GM12878 (cell line): ENCODE results near the gene TMEM175.

Experiments used
- BMI1 ChIP-seq: fragments of 450-650 bp; IDR thresholded peaks from 2 replicates; pipeline ENCODE4 v1.6.1; 2016; ENCODE audit warnings: mild to moderate bottlenecking, moderate library complexity, borderline replicate concordance
- CHD4 ChIP-seq: fragments of 200-600 bp; sonication (generic); IDR thresholded peaks from 2 replicates; pipeline ENCODE4 v1.6.1; 2016; ENCODE audit warnings: mild to moderate bottlenecking
- EGR1 ChIP-seq, 2 experiments: IDR thresholded peaks; 1 replicate in 1 of 2; 2 replicates in 1 of 2; pipeline ENCODE4 v1.6.1; 2011 to 2012; ENCODE audit warnings: low read depth in 2 of 2, low read length in 2 of 2, borderline replicate concordance in 1 of 2, mild to moderate bottlenecking in 1 of 2, moderate library complexity in 1 of 2
- NR2C1 ChIP-seq: fragments of 450-650 bp; IDR thresholded peaks from 2 replicates; pipeline ENCODE4 v1.6.1; 2017; ENCODE audit warnings: antibody characterized with exemption, mild to moderate bottlenecking, moderate library complexity
- POLR2AphosphoS2 ChIP-seq: IDR thresholded peaks from 2 replicates; pipeline ENCODE4 v1.6.1; 2011; ENCODE audit warnings: low read depth, mild to moderate bottlenecking, low read length, improper control_type of control experiment, moderate library complexity
- POLR2AphosphoS5 ChIP-seq: IDR thresholded peaks from 2 replicates; pipeline ENCODE4 v1.6.1; 2011; ENCODE audit warnings: mild to moderate bottlenecking, low read length, inconsistent platforms
- SIN3A ChIP-seq: IDR thresholded peaks from 2 replicates; pipeline ENCODE4 v1.6.1; 2012; ENCODE audit warnings: low read depth, low read length, improper control_type of control experiment
- YY1 ChIP-seq: IDR thresholded peaks from 2 replicates; pipeline ENCODE4 v1.6.1; 2011; ENCODE audit warnings: low read depth, mild to moderate bottlenecking, low read length
- ZZZ3 ChIP-seq: IDR thresholded peaks from 2 replicates; pipeline ENCODE4 v1.6.1; 2011; ENCODE audit warnings: low read depth; ENCODE audit not compliant: control insufficient read depth, insufficient read length
- TF ChIP-seq, protein P1 (sequence below), 3 experiments: IDR thresholded peaks in 2 of 3; conservative IDR thresholded peaks in 1 of 3; 2 replicates each; pipeline ENCODE4 v1.5.1; 2011; ENCODE audit warnings: low read depth in 3 of 3, low read length in 3 of 3, mild to moderate bottlenecking in 3 of 3, control low read depth in 2 of 3, moderate library complexity in 2 of 3, inconsistent platforms in 1 of 3, mixed read lengths in 1 of 3; ENCODE audit not compliant: control insufficient read depth in 2 of 3, insufficient read depth in 1 of 3; ENCODE audit errors: extremely low read depth in 1 of 3
- TF ChIP-seq, protein P2 (sequence below): IDR thresholded peaks from 2 replicates; pipeline ENCODE4 v1.6.1; 2012; ENCODE audit warnings: low read depth, low read length, improper control_type of control experiment
- TF ChIP-seq, protein P3 (sequence below): fragments of 450-650 bp; IDR thresholded peaks from 2 replicates; pipeline ENCODE4 v1.6.1; 2018; ENCODE audit warnings: borderline replicate concordance, mild to moderate bottlenecking; ENCODE audit not compliant: partially characterized antibody

DNA sequence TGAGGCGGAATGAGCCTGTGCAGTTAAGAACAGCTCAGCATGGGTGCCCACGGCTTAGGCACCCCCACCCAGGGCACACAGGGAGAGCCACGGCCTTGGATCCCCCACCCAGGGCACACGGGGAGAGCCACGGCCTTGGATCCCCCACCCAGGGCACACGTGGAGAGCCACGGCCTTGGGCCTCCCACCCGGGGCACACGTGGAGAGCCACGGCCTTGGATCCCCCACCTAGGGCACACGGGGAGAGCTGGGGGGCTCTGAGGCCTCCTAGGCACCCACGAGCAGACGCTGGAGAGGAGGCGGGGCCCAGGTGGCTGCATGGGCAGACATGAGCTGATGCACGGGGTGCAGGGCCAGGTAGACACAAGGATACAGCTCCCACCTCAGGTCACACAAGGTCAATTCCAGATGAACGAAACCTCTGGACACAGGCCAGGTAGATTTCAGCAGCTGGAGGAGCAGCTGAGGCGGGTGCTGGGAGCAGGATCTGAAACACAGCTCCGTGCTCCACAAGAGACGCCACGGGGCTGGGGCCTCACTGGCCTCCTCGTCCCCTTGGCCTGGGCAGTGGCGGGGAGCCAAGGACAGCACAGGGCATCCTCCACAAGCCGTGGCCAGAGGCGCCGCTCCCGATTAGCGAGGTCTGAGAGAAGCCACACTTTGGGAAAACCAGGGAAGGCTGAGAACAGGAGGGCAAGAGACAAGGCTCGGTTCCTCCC lies 30.9 kb upstream of the TMEM175 start:
- TF ChIP-seq SIN3A, result no peak
- no peak for TF ChIP-seq NR2C1
- TF ChIP-seq, protein P1, sequence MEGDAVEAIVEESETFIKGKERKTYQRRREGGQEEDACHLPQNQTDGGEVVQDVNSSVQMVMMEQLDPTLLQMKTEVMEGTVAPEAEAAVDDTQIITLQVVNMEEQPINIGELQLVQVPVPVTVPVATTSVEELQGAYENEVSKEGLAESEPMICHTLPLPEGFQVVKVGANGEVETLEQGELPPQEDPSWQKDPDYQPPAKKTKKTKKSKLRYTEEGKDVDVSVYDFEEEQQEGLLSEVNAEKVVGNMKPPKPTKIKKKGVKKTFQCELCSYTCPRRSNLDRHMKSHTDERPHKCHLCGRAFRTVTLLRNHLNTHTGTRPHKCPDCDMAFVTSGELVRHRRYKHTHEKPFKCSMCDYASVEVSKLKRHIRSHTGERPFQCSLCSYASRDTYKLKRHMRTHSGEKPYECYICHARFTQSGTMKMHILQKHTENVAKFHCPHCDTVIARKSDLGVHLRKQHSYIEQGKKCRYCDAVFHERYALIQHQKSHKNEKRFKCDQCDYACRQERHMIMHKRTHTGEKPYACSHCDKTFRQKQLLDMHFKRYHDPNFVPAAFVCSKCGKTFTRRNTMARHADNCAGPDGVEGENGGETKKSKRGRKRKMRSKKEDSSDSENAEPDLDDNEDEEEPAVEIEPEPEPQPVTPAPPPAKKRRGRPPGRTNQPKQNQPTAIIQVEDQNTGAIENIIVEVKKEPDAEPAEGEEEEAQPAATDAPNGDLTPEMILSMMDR (IDR thresholded peaks at IDR 0.05 in 2 of 3, conservative IDR thresholded peaks at IDR 0.05 in 1 of 3; ENCODE audit: control insufficient read depth in 2 of 3, extremely low read depth in 1 of 3, insufficient read depth in 1 of 3, low read depth in 3 of 3, low read length in 3 of 3), result no peak
- no peak for TF ChIP-seq POLR2AphosphoS5
- TF ChIP-seq ZZZ3, result no peak
- TF ChIP-seq BMI1, result no peak
- no peak for TF ChIP-seq POLR2AphosphoS2
- TF ChIP-seq CHD4, result no peak
- TF ChIP-seq EGR1 (IDR thresholded peaks at IDR 0.05; ENCODE audit: borderline replicate concordance in 1 of 2, low read depth in 2 of 2, low read length in 2 of 2), result no peak
- TF ChIP-seq, protein P2, sequence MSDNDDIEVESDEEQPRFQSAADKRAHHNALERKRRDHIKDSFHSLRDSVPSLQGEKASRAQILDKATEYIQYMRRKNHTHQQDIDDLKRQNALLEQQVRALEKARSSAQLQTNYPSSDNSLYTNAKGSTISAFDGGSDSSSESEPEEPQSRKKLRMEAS, result no peak
- TF ChIP-seq, protein P3, sequence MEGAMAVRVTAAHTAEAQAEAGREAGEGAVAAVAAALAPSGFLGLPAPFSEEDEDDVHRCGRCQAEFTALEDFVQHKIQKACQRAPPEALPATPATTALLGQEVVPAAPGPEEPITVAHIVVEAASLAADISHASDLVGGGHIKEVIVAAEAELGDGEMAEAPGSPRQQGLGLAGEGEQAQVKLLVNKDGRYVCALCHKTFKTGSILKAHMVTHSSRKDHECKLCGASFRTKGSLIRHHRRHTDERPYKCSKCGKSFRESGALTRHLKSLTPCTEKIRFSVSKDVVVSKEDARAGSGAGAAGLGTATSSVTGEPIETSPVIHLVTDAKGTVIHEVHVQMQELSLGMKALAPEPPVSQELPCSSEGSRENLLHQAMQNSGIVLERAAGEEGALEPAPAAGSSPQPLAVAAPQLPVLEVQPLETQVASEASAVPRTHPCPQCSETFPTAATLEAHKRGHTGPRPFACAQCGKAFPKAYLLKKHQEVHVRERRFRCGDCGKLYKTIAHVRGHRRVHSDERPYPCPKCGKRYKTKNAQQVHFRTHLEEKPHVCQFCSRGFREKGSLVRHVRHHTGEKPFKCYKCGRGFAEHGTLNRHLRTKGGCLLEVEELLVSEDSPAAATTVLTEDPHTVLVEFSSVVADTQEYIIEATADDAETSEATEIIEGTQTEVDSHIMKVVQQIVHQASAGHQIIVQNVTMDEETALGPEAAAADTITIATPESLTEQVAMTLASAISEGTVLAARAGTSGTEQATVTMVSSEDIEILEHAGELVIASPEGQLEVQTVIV, result no peak
- TF ChIP-seq YY1, result no peak
